HFF-Myc (cell line): ENCODE measurements around the gene GNA12.
"Not testable (repeated sequence)": the region's sequence is repeated elsewhere in the genome, so short reads cannot be mapped to it uniquely, and the experiment has no call there.

Experiments used
- DNase-seq: peaks from one replicate; pipeline ENCODE4 v3.0.0-alpha.2; 2011; ENCODE audit warnings: low read depth; ENCODE audit errors: extremely low read depth
- H3K4me3 ChIP-seq: replicated peaks from 2 replicates; pipeline ENCODE4 v1.5.1; 2011; ENCODE audit warnings: low read depth, mild to moderate bottlenecking, control low read depth, low read length
- TF ChIP-seq, protein P1 (sequence below): IDR thresholded peaks from 2 replicates; pipeline ENCODE4 v1.5.1; 2012; ENCODE audit warnings: mild to moderate bottlenecking, low read depth, low read length, control low read depth; ENCODE audit errors: missing control alignments

Gene GNA12

DNA sequence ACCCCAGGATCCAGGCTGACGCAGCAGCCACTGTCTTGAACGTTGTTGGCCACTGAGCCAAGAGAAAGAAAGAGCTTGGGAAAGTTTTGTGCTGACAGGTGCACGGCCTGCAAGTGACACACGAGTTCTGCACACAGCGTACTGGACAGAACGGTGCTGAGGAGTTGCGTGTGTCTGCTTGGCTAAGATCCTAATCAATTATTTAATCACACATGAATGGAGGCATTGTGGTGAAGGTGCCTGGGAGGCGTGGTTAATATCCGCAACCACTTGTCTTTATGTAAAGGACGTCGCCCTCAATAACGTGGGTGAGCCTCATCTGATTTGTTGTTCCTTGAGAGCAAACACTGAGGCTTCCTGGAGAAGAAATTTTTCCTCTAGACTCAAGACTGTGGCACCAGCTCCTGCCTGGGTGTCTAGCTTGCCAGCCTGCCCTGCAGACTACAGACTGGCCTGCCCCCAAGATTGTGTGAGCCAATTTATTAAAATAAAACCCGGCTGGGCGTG, 16.6 kb upstream of the GNA12 start:
- no peak overlapping the region for H3K4me3 ChIP-seq
- TF ChIP-seq, protein P1, sequence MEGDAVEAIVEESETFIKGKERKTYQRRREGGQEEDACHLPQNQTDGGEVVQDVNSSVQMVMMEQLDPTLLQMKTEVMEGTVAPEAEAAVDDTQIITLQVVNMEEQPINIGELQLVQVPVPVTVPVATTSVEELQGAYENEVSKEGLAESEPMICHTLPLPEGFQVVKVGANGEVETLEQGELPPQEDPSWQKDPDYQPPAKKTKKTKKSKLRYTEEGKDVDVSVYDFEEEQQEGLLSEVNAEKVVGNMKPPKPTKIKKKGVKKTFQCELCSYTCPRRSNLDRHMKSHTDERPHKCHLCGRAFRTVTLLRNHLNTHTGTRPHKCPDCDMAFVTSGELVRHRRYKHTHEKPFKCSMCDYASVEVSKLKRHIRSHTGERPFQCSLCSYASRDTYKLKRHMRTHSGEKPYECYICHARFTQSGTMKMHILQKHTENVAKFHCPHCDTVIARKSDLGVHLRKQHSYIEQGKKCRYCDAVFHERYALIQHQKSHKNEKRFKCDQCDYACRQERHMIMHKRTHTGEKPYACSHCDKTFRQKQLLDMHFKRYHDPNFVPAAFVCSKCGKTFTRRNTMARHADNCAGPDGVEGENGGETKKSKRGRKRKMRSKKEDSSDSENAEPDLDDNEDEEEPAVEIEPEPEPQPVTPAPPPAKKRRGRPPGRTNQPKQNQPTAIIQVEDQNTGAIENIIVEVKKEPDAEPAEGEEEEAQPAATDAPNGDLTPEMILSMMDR = no peak
- DNase-seq = no peak

DNA sequence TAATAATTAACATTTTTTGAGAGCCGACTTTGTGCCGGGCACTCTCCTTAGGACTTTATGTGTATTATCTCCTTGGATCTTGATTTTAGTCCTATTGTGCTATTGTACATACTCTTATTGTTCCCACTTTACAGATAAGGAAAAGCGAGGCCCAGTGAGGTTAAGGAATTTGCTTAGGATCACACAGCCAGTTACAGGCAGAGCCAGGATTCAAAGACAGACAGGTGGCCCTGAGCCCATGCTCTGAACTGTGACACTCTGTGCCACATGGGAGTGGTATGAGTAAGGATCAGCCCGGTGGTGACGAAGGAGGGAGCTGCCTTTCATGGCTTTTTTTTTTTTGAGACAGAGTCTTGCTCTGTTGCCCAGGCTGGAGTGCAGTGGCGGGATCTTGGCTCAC, 15.8 kb upstream of the GNA12 start:
- TF ChIP-seq, protein P1 = no peak
- H3K4me3 ChIP-seq = no peak overlapping the region
- DNase-seq = no peak

DNA sequence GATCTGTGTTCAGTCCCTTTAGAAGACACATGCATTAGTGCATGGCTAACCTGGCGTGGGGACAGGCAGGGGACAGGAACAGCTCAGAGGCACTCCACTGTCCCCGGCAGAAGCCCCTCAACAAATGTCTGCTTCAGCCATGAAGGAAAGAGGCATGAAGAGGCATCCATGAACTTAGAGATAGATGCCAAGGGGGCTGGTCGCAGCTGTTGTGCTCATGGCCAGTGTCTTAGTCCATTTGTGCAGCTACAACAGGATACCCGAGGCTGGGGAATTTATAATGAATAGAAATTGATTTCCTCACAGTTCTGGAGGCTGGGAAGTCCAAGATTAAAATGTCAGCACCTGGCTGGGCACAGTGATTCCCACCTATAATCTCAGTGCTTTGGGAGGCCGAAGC, 14.5 kb upstream of the GNA12 start:
- TF ChIP-seq, protein P1 = no peak
- H3K4me3 ChIP-seq = no peak overlapping the region
- no peak for DNase-seq

- DNase-seq = no peak
- TF ChIP-seq, protein P1 = no peak
- H3K4me3 ChIP-seq = no peak overlapping the region
These were observed 12.5 kb upstream of the GNA12 start for GRCh38 chr7:2856388-2857169.

GRCh38 chr7:2855386-2855785, 11.3 kb upstream of the GNA12 start:
- TF ChIP-seq, protein P1 = no peak
- DNase-seq = no peak
- H3K4me3 ChIP-seq = no peak overlapping the region

- not testable (repeated sequence) for H3K4me3 ChIP-seq, DNase-seq
These were observed 9.4 kb upstream of the GNA12 start for GRCh38 chr7:2853552-2853951.

DNA sequence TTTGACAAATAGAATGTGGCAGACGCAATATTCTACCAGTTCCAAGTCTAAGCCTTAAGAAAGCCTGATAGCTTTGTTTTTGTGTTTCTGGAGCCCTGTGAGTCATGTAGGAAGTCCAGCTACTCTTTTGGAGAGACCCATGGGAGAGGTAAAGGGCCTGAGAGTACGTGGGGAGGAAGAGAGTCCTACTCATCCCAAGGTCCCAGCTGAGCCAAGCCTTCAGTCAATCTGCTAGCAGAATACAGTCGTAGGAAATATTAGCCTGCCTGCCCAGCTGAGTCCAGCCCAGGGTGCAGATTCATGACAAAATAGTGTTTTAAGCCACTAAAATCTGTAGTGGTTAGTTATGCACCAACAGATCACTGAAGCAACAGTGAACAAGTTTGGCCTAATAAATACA, 9.0 kb upstream of the GNA12 start:
- TF ChIP-seq, protein P1 = no peak
- DNase-seq = no peak
- no peak overlapping the region for H3K4me3 ChIP-seq
